GM21447 (cell line): ENCODE results near the gene CNTNAP2.
"Not testable (repeated sequence)": the region's sequence is repeated elsewhere in the genome, so short reads cannot be mapped to it uniquely, and the experiment has no call there.

Experiments used
- ATAC-seq: cut with Tn5 transposase; IDR thresholded peaks from one replicate; pipeline ENCODE4 v1.9.1; 2021; ENCODE audit not compliant: unreplicated experiment

The CNTNAP2 gene

DNA sequence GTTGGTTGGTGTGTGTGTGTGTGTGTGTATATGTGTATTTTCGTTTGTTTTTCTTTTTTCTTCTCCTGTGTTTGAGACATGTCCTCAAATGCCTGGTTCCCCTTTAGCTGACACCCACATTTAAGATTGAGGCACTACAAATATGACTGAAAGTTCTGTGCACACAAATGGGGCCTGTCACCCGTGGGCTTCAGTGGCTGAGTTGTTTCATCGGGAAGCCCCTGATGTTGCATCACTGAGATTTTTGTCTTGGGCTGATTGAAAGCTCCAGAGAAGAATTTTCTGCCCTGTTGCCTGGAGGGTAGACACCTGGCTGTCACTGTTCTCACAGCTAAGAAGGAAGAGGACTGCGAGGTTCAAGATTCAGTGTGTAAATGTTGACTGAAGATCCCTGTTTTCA lies 2190.2 kb downstream of the CNTNAP2 start:
- ATAC-seq: no peak

DNA sequence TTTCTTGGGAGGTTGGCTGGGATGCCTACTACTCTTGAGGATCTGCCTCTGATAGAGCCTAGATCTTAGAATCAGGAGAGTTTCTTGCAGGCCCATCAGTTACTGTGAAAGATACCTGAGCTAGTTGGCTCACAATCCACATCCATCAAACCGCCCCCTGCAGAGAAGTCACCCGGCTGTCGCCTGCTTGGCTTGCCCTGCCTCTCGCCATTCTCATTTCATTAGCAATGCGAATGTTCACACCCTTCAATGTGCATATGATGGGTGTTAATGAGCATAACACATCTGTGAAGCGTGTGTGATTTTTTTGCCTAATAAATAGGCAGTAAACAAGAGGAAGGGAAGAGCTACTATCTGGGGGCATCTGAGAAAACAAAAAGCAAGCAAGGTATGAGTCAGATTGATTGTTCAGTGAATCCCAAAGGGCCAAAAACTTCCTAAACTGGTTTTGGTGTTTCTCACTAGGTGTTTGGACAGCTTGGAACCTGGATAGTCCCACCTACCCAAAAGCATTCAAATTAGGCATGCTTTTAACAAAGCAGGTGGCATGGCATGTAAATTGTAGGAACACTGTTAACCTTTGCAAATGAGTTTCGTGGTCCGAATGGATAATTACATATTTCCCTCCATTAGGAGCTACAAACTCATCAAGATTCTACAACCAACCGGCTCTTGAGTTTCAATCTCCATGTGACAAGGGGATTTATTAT lies 2201.7 kb downstream of the CNTNAP2 start:
- no peak for ATAC-seq

DNA sequence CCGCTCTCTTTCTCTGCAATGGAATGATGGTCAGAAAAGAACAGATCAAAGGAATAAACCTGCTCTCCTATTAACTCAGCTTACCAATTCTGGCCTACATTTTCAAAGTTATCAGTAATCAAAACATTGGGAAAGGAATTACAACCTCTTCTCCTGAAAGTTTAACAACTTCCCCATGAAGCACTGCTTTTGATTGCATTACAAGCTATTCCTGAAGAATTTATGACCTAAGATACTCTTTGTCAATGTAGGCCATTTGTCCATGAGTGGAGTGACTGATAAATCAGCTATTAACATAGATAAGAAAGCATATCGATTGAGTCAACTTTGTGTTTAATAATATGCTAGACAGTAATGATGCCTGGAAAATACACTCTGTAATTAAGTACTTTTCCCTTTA lies 2202.2 kb downstream of the CNTNAP2 start:
- ATAC-seq: no peak

DNA sequence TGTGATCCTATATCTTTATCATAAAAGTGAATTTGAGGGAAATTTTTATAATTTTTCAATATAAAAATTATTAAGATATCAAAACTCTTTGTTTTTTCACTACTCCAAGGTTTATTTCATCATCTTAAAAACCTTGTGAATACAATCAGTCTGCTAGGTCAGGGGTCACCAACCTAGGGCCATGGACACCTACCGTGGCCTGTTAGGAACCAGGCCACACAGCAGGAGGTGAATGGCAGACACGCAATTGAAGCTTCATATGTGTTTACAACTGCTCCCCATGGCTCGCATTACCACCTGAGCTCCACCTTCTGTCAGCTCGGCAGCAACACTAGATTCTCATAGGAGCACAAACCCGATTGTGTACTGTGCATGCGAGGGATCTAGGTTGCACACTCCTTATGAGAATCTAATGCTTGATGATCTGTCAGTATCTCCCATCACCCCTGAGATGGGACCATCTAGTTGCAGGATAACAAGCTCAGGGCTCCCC lies 2202.8 kb downstream of the CNTNAP2 start:
- no peak for ATAC-seq

DNA sequence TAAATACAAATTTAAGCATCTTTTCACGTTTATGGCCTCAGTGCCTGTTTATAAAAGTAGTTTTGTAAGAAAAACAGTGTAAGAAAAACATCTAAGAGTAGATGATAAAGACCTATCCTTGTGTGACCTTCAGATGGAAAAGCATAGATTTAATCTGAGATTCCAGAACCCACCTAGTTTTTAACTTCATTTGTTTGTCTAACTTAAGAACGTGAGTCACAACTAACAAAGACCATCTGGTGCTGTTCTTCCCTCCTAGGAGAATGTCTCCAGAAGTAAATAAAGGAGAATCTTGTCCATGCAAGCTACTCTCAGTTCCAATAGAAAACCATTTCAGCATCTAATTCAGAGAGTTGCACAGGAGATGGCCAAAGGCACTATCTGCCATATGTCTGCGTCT lies 2208.6 kb downstream of the CNTNAP2 start:
- ATAC-seq: no peak

DNA sequence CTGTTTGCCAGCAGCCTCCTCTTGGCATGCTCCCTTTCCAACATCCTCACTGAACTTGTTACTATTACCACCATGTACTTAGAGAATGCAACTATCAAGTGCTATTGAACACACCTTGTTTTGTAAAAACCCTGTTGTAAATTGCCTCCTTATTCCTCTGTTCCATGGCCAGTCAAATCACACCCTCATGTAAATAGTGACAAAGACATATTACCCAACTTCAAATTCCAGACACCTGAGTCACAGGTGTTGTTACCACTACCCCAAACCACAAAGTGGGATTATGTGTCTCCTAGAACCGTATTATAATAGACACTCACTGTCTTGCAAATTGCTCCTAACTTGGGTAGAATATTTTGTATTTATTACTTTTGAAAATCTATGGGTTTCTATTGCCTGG lies 2210.8 kb downstream of the CNTNAP2 start:
- ATAC-seq: no peak

DNA sequence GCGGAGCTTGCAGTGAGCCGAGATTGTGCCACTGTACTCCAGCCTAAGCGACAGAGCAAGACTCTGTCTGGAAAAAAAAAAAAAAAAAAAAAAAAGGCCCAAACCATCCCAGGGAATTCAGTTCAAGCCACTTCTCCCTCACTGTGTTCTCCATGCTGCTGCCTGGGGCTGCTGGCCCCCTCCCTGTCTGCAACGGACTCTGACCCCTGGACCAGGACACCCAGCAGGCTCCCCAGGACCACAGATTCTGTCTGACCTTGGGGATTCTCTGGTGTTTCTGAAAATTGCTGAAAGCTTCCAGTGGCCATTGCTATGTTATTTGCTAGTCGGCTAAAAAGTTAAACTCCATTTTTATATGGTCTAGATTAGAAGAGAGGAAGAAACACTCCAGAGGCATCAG lies 2212.3 kb downstream of the CNTNAP2 start:
- ATAC-seq: no peak

DNA sequence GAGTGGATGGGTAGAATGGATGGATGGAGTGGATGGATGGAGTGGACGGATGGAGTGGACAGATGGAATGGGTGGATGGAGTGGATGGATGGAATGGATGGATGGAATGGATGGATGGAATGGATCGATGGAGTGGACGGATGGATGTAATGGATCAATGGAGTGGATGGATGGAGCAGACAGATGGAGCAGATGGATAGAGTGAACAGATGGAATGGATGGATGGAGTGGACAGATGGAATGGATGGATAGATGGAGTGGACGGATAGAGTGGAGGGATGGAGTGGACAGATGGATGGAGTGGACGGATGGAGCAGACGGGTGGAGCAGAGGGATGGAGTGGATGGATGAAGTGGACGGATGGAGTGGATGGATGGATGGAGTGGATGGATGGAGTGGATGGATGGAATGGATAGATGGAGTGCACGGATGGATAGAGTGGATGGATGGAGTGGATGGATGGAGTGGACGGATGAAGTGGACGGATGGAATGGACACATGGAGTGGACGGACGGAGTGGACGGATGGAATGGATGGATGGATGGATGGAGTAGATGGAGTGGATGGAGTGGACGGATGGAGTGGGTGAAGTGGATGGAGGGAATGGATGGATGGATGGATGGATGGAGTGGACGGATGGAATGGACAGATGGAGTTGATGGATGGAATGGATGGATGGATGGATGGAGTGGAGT lies 2213.7 kb downstream of the CNTNAP2 start:
- no peak for ATAC-seq

DNA sequence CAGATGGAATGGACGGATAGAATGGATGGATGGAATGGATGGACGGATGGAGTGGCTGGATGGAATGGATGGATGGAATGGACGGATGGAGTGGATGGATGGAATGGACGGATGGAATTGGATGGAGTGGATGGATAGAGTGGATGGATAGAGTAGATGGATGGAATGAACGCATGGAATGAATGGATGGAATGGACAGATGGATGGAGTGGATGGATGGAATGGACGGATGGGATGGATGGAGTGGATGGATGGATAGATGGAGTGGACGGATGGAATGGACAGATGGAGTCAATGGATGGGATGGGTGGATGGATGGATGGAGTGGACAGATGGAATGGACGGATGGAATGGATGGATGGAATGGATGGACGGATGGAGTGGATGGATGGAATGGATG lies 2214.2 kb downstream of the CNTNAP2 start:
- no peak for ATAC-seq

DNA sequence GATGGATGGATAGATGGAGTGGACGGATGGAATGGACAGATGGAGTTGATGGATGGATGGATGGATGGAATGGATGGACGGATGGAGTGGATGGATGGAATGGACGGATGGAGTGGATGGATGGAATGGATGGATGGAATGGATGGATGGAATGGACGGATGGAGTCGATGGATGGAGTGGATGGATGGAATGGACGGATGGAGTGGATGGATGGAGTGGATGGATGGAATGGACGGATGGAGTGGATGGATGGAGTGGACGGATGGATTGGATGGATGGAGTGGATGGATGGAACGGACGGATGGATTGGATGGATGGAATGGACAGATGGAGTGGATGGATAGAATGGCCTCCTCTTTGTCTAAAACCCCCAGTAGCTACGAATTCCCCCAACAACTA lies 2214.9 kb downstream of the CNTNAP2 start:
- not testable (repeated sequence) for ATAC-seq

DNA sequence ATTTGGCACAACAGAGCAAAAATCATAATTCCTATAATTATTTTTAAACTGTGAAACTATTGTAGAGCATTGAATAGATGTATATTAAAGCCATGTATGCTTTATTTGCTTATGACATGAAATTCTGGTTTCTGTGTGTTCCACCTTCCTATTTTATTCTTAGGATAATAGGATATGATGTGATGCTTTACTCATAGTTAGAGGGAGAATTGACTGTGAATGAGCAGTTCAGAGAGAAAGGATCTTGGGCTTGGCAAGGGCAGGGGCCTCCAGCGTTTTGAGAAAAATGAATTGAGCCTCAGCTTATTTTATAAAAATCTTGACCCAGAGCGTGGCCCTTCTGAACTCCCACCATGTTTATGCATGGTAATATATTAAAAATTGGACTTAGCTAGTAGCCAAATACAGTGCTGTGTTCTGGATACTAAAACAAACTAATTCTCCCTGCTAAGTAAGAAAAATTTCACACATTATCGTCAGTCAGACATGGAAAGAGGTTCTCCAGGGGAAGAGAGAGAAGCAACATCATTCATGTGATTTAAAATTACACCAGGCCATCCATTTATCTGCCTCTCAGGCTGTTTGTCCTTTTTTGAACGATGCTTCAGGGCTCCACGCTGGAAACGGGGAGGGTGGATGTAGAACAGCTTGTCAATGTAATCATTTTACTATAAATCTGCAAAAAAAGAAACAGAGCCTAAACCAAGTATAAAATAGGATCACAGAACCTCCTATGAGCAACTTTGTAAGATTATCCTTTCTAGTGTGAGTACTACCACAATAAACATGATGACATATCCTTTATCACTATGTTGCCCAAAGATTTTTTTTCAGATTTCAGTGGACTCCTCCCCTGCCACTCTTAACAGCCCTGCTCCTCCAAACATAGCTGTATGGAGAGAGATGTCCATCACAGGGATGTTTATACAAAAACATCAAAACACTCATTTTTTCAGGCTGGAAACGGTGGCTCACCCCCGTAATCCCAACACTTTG lies 2215.9 kb downstream of the CNTNAP2 start:
- no peak for ATAC-seq

DNA sequence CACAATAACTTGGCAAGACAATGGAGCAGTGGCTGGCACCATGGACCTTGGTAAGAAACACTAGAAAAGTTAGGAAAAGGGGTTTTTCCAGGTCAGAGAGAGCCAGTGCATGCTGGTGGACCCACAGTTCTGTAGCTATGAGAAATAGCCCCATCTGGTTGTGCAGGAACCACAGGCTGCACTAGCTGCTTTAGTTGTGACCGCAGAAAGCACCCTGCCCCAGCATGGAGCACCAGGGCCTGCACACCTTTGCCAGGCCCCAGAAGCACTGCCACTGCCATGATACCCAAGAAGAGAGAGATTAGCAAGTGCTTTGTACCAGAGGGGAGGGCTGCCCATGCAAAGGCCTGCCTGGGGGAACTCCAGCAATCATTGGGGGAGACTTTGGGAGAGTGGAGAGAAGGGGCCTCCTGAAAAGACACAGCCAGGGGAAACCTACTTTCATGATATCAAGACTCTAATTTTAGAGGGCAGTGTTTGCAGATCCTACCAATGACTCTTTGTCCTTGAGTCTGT lies 2217.9 kb downstream of the CNTNAP2 start:
- ATAC-seq: no peak

DNA sequence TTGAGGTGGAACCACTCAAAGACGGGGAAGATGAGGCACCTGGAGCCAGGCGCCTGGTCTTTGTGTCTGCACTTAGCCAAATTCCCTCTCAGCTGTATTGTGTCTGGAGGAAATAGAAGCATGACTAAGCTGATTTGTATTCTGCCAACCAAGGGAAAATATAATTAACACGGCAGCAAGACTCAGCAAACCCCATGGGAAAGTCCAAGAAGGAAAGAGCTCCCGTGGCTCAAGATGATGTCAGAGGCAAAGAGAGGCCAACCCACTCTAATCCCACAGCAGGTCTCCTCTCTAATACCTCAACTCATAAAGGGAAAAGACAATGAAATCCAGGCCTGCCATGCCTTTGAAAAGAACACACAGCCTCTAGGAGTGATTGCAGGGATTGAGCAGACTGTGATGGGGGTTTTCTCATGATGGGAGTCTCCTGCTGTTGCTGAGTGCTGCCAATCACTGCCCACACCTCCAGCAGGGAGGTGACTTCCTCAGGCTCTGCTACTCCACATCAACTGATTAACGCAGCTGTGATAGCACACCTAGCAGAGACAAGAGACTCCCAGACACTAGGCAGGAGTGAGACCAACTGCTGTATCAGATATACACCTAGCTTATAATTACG lies 2218.5 kb downstream of the CNTNAP2 start:
- no peak for ATAC-seq

DNA sequence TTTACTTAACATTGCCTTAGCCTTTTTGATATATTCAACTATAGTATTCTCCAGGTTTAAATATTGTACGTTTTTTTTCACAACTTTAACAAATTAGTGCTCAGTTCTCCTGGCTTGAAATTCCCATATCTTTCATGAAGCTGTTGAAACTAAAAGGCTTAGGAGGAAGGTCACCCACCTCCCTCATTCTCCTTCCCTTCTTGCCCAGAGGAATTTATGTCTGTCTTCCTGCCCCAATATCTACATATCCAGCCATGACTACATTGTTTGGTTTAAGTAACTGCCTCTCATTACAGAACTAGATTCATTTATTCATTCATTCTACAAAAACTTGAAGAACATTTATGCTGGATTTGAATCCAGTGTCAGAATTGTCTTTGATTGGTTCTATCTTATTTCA lies 2219.2 kb downstream of the CNTNAP2 start:
- no peak for ATAC-seq

DNA sequence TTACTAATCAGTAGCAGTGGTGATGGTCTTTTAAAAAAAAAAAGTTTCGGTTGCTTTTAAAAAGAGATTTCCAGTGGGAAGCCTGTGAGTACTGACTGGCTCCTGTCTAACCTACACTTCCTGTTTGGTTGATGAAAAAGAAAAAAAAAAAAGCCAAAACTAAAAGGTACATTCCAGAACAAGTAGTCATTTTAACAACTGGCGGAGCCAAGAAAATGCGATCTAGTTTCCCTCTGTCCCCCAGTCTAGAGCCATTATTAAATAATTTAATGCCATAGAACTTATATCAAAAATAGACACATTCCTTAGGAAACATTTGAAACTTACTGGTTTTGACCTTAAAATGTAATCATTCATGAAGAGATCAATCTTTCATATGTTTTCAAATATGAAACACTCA lies 2219.8 kb downstream of the CNTNAP2 start:
- ATAC-seq: no peak

DNA sequence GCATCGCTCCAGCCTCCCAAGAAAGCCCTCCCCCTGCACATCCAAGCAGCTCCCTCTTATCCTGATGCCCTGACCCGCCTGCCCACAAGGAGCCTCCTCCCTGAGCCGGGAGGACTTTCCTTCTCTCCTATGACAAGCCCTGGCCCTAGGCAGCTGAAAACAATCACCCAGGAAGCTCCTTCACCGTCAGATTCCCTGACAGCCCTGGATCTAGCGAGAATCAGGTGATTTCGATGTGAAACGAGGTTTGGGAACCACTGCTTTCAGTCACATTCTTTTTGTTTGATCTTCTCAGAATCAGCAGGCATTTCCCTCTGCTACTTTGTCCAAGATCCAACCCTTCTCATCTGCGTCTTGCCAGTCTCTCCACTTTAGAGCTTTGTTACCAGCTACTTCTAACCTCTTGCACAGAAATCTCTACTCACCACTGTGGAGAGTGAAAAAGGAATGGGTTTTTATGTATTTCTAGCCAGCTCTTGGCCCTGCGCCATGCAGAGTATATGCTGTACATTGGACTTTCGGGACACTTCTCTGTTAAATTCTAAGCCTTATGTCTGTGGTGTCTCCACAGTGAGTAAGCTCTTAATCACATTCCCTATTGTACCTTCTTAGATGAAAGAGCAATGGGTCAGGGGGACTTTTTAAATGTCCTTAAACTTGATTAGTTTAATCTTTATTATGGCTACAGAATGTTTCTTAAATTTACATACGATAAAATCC lies 2220.8 kb downstream of the CNTNAP2 start:
- ATAC-seq: no peak

DNA sequence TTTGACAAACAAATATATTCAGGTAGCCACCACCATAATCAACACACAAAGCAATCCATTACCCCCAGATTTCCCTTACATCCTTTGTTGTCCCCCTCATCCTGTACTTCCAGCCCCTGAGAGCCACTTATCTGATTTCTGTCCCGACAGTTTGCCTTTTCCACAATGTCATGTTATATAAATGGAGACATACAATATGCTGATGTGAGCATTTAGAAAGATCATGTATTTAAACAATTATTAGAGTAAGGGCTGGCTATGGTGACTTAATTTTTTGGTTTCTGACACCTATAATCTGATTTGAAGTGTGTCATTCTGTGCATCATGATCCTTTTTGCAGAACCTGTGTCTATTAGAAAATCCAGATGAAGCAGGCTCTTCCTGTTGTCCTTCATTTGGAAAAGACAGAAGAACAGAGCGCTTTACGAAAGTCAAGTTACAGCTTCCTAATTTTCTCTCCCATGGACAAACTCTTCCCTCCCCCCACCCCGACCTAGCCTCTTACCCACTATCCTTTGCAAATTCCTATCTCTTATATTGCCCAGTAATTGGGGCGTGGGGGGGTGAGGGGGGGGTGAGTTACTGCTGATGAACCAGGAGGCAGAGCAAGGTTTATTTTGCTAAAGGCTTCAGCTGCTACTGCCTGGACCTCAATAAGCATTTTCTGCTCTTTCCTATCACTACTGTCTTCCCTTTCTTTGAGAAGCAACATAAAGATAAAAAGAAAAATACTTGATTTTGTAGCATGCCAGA lies 2221.6 kb downstream of the CNTNAP2 start:
- ATAC-seq: no peak

DNA sequence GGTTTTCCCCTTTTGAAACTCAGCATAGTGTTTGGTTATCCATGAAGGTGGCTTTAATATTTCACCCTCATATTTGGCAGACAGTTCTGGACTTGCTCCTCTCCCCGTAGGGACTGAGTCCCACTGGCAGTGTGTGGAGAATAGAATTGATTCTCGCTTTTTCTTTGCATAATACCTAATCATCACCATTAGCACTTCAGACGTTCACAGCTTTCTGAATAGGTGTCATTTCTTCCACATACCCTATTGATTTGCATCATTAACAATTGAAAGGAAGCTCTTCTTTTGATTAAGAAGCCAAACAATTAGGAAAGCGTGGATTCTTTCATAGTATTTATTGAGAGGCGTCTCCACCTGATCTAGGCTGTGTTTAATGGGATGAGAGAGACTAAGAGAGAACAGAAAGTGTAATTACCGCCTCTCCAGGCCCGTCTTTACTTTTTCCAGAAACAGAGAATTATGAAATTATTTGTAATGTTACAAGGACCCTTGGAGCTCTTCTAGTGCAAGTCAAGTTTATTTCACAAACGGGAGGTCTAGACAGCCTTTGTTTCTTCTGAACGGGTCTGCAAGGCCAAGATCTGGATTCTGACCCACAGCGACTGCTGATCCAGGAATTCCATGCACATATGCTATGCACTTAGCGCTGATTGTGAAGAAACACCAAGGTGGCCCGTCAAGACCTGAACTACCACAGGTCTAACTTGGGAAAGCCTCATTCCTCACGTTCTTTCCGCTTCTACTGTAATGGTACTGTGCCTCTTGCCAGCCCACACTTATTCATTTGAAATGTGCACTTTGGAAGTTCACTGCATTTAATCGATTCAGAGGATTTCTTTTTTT lies 2224.1 kb downstream of the CNTNAP2 start:
- no peak for ATAC-seq
